K562 (cell line): ENCODE results near the gene RHOT1. TPM values are rescaled to one million over a fixed set of nuclear protein-coding genes. Genes with fewer than 3 reads are reported as not detected.
"Not testable (repeated sequence)": the region's sequence is repeated elsewhere in the genome, so short reads cannot be mapped to it uniquely, and the experiment has no call there.

Experiments
- ATAC-seq: fragments of 200-7000 bp; cut with Tn5 transposase; 3 replicates; pipeline ENCODE4 v1.9.1; 2020; ENCODE audit warnings: moderate library complexity
- BruUV-seq: library from RNA; stranded (reverse); fragments of 400-500 nt; replicated peaks from 2 replicates; lab custom pipeline; 2021; lab: Mats Ljungman, UMichigan
- CTCF ChIA-PET: fragments of 300-600 bp; formaldehyde crosslinking; extraction: SDS; loops from one replicate; lab custom pipeline; 2021; ENCODE audit warnings: low intra/inter-chr PET ratio; lab: Yijun Ruan, JAX
- POLR2A ChIA-PET: fragments of 300-600, 350-650 bp; sonication (Branson Sonifier 250); formaldehyde crosslinking; extraction: SDS; loops from one replicate; lab custom pipeline; 2021; ENCODE audit warnings: antibody characterized with exemption, inconsistent platforms; lab: Yijun Ruan, JAX
- DNase-seq, 4 experiments: peaks; one replicate each; pipeline versions ENCODE4 v3.0.0 to v3.0.0-alpha.2; 2011 to 2018; ENCODE audit warnings: low spot score in 3 of 4, mixed read lengths in 3 of 4; ENCODE audit errors: extremely low read depth in 1 of 4
- FAIRE-seq: peaks from 2 replicates; lab custom pipeline; 2011; peaks lifted over from hg19 to GRCh38; lab: Jason Lieb, UNC
- H2AFZ ChIP-seq: 2 replicates; pipeline ENCODE4 v1.6.0; 2011; ENCODE audit warnings: low read depth, low read length, control low read depth, inconsistent platforms
- H3K27ac ChIP-seq: fragments of 200-600 bp; 3 replicates; pipeline ENCODE4 v1.8.0; 2011; ENCODE audit warnings: low read depth, mild to moderate bottlenecking, control low read depth, inconsistent platforms, low read length, moderate library complexity, mixed read lengths; ENCODE audit errors: extremely low read depth
- H3K27me3 ChIP-seq, 2 experiments: fragments of 300-600 bp in 1 of 2; 2 replicates in 1 of 2; 3 replicates in 1 of 2; pipeline versions ENCODE4 v1.6.0 to v1.8.0; 2011; ENCODE audit warnings: inconsistent platforms in 2 of 2, low read length in 2 of 2, mild to moderate bottlenecking in 1 of 2, mixed read lengths in 1 of 2, moderate library complexity in 1 of 2; ENCODE audit not compliant: control insufficient read depth in 2 of 2, insufficient read depth in 2 of 2
- H3K36me3 ChIP-seq: fragments of 300-600 bp; 3 replicates; pipeline ENCODE4 v1.8.0; 2011; ENCODE audit warnings: mild to moderate bottlenecking, low read length, inconsistent platforms; ENCODE audit not compliant: control insufficient read depth, insufficient read depth
- H3K4me1 ChIP-seq, 2 experiments: fragments of 200-600 bp in 1 of 2; replicated peaks in 1 of 2; 2 replicates in 1 of 2; 3 replicates in 1 of 2; pipeline versions ENCODE4 v1.5.1 to v1.8.0; 2011; ENCODE audit warnings: inconsistent platforms in 2 of 2, low read length in 2 of 2, mild to moderate bottlenecking in 1 of 2, mixed read lengths in 1 of 2, moderate library complexity in 1 of 2; ENCODE audit not compliant: control insufficient read depth in 2 of 2, insufficient read depth in 2 of 2
- H3K4me2 ChIP-seq: 2 replicates; pipeline ENCODE4 v1.6.1; 2011; ENCODE audit warnings: low read length, control low read depth, inconsistent platforms, mixed read lengths; ENCODE audit not compliant: insufficient read depth
- H3K4me3 ChIP-seq: fragments of 200-600 bp; sonication (generic), shearing (Covaris generic); 2 replicates; pipeline ENCODE4 v1.5.1; 2016; ENCODE audit warnings: control low read depth, inconsistent platforms
- H3K79me2 ChIP-seq: fragments of 200-600 bp; 3 replicates; pipeline ENCODE4 v1.8.0; 2011; ENCODE audit warnings: low read length, inconsistent platforms; ENCODE audit not compliant: control insufficient read depth, insufficient read depth
- H3K9ac ChIP-seq, 2 experiments: 2 replicates each; pipeline versions ENCODE4 v1.6.0 to v1.6.1; 2011; ENCODE audit warnings: low read depth in 2 of 2, low read length in 2 of 2, control low read depth in 1 of 2, inconsistent platforms in 1 of 2, mild to moderate bottlenecking in 1 of 2, mixed read lengths in 1 of 2; ENCODE audit not compliant: insufficient read depth in 1 of 2
- H3K9me1 ChIP-seq: one replicate; pipeline ENCODE4 v1.6.0; 2011; ENCODE audit warnings: inconsistent platforms, mild to moderate bottlenecking, low read length, moderate library complexity; ENCODE audit not compliant: control insufficient read depth, insufficient read depth
- H3K9me3 ChIP-seq: replicated peaks from 2 replicates; pipeline ENCODE4 v1.5.1; 2011; ENCODE audit warnings: low read depth, low read length, inconsistent platforms; ENCODE audit not compliant: control insufficient read depth, insufficient read depth
- H4K20me1 ChIP-seq: replicated peaks from 2 replicates; pipeline ENCODE4 v1.6.1; 2011; ENCODE audit warnings: low read length, inconsistent platforms, mixed read lengths; ENCODE audit not compliant: control insufficient read depth, insufficient read depth
- SRSF1 ChIP-seq: fragments of 200-400 bp; formaldehyde crosslinking; IDR thresholded peaks from 2 replicates; pipeline ENCODE4 v1.6.1; 2017; ENCODE audit warnings: mild to moderate bottlenecking, low read depth, low read length, moderate library complexity
- WGBS: fragments of 100-300 bp; shearing (Covaris generic); methylation state at CpG from one replicate; pipeline ENCODE4 v1.1.6; 2016; ENCODE audit warnings: low coverage, mixed read lengths; ENCODE audit not compliant: insufficient coverage; ENCODE audit errors: missing lambda C conversion rate; 5-methylcytosine and 5-hydroxymethylcytosine counted together
- in situ Hi-C: fragments of 300-500 bp; cut with MboI; formaldehyde crosslinking; loops from 4 replicates; pipeline ENCODE4 v1.15.0; 2018; ENCODE audit warnings: inconsistent platforms, mixed read lengths
- intact Hi-C: fragments of 100-400 bp; cut with micrococcal nuclease; formaldehyde crosslinking; loops from 2 replicates; pipeline ENCODE4 v1.14.2; 2022
- polyA plus RNA-seq, 8 experiments: library from polyadenylated mRNA; depleted of rRNA in 4 of 8; stranded (reverse) in 5 of 8; unstranded in 3 of 8; fragments of >200 nt; fragmentation: Nextera tagmentation in 2 of 8; fragmentation: Illumina TruSeq in 1 of 8; extraction: Ambion mirVana in 2 of 8; extraction: Trizol in 1 of 8; gene quantifications; 2 replicates each; pipeline versions ENCODE4 v1.2.1 to v1.2.3, GENCODE V29; 2011 to 2014; ENCODE audit warnings: inconsistent platforms in 1 of 8, missing spikeins in 1 of 8
- total RNA-seq, 7 experiments: library from RNA; depleted of rRNA in 6 of 7; stranded (reverse); fragments of >200 nt in 6 of 7; fragmentation: Illumina TruSeq in 2 of 7; extraction: Trizol in 2 of 7; gene quantifications; 2 replicates each; pipeline versions ENCODE4 v1.2.1 to v1.2.3, GENCODE V29; 2011 to 2021; ENCODE audit warnings: low replicate concordance in 1 of 7
- TF ChIP-seq, protein P1 (sequence below), 2 experiments: fragments of 450-650 bp; formaldehyde crosslinking in 1 of 2; IDR thresholded peaks; 2 replicates each; pipeline versions ENCODE4 v1.4.0 to v1.6.1; 2014 to 2020; ENCODE audit warnings: mild to moderate bottlenecking in 2 of 2, borderline replicate concordance in 1 of 2, low read depth in 1 of 2

RHOT1 gene
- total and polyA plus RNA-seq, 9 of the 15 experiments (the other 6 are each of a cell fraction or from before 2014, with no cell fraction given), result 23.0 to 101 (median 32.2) TPM

DNA sequence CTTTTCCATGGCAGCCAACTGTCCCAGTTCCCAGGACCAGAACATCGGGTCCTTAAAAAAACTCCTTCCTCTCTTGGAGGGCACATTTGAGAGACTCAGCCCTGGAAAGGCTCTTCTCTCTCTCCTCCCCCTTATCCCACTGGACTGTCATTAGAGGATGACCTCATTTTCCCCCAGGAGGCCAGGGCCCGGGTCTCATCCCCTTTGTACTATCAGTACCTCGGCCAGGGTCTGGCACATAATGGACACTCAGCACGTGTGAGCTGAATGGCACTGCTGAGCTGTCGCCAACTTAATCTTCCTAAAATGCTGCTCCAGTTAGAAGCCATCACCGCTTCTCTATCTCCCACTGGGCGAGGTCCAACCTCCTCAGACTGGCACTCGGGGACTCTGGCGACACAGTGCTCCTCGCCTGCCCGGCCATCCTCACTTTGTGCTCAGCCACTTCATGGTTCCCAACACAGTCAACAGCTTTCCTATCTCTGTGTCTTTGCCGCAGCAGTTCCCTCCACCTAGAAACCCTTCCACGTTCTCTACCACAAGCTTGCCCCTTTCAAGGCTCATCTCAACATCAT is 119.7 kb downstream of the RHOT1 start:
- no TSS peak for BruUV-seq
- Histone ChIP-seq H3K79me2 (no peaks in the 10 kb centered on the region), H3K27me3 (peaks cover 64 to 82% of the 10 kb centered on the region in 2 experiments), H3K9me1 (peaks cover 4% of the 10 kb centered on the region), H3K9me3 (no peaks in the 10 kb centered on the region), H3K36me3 (no peaks in the 10 kb centered on the region), H4K20me1 (peaks cover 20% of the 10 kb centered on the region), H3K4me1 (peaks cover 0 to 15% of the 10 kb centered on the region in 2 experiments; a peak in 3 of 5 replicates), H3K4me3 (no peak overlapping the region), H3K4me2 (no peak overlapping the region), H2AFZ (no peak overlapping the region), H3K27ac (no peak overlapping the region), H3K9ac (no peak overlapping the region)
- in situ Hi-C loops, result no loop called here
- CTCF ChIA-PET, result no interaction called here
- TF ChIP-seq, protein P1, sequence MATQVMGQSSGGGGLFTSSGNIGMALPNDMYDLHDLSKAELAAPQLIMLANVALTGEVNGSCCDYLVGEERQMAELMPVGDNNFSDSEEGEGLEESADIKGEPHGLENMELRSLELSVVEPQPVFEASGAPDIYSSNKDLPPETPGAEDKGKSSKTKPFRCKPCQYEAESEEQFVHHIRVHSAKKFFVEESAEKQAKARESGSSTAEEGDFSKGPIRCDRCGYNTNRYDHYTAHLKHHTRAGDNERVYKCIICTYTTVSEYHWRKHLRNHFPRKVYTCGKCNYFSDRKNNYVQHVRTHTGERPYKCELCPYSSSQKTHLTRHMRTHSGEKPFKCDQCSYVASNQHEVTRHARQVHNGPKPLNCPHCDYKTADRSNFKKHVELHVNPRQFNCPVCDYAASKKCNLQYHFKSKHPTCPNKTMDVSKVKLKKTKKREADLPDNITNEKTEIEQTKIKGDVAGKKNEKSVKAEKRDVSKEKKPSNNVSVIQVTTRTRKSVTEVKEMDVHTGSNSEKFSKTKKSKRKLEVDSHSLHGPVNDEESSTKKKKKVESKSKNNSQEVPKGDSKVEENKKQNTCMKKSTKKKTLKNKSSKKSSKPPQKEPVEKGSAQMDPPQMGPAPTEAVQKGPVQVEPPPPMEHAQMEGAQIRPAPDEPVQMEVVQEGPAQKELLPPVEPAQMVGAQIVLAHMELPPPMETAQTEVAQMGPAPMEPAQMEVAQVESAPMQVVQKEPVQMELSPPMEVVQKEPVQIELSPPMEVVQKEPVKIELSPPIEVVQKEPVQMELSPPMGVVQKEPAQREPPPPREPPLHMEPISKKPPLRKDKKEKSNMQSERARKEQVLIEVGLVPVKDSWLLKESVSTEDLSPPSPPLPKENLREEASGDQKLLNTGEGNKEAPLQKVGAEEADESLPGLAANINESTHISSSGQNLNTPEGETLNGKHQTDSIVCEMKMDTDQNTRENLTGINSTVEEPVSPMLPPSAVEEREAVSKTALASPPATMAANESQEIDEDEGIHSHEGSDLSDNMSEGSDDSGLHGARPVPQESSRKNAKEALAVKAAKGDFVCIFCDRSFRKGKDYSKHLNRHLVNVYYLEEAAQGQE (IDR thresholded peaks at IDR 0.05; ENCODE audit: borderline replicate concordance), result peak; percentile 22
- TF ChIP-seq, protein P1 (CRISPR knock-in tag; IDR thresholded peaks at IDR 0.05; ENCODE audit: low read depth), result no peak
- TF ChIP-seq SRSF1, result no peak
- POLR2A ChIA-PET, result interaction anchor here (0.6 to 0.9 kb wide), 4 partner anchors 18 to 71 kb away, joined by 3 to 4 read pairs (median 4); no protein-coding TSS in a partner anchor
- intact Hi-C loops, result no loop called here
- WGBS, result 6% methylated on average over 13 of the region's 13 CpGs
- FAIRE-seq, result no peak
- no peak for ATAC-seq
- no peak for DNase-seq

DNA sequence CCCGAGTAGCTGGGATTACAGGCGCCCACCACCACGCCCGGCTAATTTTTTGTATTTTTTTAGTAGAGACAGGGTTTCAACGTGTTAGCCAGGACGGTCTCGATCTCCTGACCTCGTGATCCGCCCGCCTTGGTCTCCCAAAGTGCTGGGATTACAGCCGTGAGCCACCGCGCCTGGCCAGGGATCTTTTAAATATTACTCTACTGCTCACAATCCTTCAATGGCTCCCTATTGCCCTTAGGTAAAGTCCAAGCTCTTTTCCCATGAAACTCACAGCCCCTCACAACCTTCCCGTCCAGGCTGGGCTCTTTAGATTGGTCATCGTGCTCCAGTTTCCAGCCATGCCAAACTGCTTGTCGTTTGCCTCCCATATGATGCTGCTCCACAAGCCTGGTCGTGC is 121.2 kb downstream of the RHOT1 start:
- H3K27me3 ChIP-seq, result peaks cover 63 to 79% of the 10 kb centered on the region in 2 experiments
- ATAC-seq, H3K4me2 ChIP-seq, H3K9me1 ChIP-seq, DNase-seq, H3K4me3 ChIP-seq, FAIRE-seq, H3K36me3 ChIP-seq, H3K79me2 ChIP-seq, in situ Hi-C loops, H3K9ac ChIP-seq, BruUV-seq, H3K27ac ChIP-seq, H3K9me3 ChIP-seq, H2AFZ ChIP-seq, intact Hi-C loops, CTCF ChIA-PET: not testable (repeated sequence)
- peaks cover 0 to 15% of the 10 kb centered on the region in 2 experiments; a peak in 4 of 5 replicates for H3K4me1 ChIP-seq
- POLR2A ChIA-PET, result interaction anchor here (1.2 kb wide), 1 partner anchor 32 kb away, joined by 4 read pairs; no protein-coding TSS in a partner anchor
- WGBS, result 15% methylated on average over 16 of the region's 17 CpGs
- peaks cover 26% of the 10 kb centered on the region for H4K20me1 ChIP-seq
